AG08395 (cell line): ENCODE data around the gene KCND2.

Experiments
- DNase-seq: peaks from one replicate; pipeline ENCODE4 v3.0.0; 2012; ENCODE audit warnings: mixed read lengths, low spot score

Gene KCND2

DNA sequence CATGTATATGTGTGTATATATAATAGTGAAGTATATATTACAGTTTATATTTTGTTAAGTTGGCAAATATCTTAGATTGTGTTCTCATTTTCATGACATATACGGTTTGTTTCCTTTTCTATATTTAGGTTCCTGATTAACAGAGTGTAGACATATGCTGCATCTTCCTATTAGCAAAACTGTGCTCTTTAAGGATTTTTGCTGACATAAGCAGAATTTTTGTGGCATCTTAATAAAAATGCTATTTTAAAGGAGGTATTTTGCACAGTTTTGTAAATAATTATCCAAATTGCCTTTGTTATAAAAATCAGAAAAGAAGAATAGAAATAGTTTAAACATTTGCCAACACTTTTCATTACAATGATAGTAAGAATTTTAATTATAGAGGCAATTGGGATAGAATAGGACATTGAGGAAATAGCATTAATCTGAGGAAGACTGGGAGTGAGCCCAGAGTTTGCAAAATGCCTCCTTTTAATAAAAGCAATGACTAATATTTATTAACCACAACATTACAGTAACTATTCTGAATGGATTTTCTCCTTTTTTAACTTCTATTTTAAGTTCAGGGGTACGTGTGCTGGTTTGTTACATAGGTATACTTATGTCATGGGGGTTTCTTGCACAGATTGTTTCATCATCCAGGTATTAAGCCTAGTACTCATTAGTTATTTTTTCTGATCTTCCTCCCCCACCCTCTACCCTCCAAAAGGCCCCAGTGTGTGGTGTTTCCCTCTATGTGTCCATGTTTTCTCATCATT is 38.2 kb downstream of the KCND2 start:
- no peak for DNase-seq

DNA sequence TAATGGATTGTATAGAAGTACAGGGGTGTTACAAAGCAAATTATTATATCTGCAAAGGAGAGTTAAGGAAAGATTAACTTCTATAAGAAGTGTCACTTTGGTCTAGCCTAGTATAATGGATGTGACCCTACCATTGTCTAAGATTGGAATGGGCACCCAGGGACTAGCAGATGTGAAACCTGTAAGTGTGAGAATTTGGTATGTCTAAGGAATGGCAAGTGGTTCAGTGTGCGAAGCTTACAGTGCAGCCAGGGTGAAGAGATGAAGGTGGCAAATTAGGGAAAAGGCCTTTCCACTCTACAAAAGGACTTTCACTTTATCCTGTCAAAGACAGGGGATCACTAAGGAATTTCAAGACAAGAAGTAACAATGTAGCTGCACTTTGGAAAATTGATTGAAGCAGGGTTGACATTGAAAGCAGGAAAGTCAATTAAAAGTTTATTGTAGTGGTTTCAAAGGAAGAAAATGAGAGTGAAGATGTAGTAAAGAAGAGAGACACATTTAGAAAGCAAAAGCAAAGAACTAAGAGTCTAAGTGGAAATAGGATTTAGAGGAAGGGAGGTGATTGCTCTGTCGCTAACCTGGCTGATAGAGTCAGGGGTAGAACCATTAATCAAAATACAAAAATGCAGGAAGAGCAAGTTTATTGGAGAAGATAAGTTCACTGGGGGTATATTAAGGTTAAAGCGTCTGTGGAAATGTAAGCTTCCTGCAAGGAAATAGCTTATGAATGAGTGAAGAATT is 47.4 kb downstream of the KCND2 start:
- no peak for DNase-seq

DNA sequence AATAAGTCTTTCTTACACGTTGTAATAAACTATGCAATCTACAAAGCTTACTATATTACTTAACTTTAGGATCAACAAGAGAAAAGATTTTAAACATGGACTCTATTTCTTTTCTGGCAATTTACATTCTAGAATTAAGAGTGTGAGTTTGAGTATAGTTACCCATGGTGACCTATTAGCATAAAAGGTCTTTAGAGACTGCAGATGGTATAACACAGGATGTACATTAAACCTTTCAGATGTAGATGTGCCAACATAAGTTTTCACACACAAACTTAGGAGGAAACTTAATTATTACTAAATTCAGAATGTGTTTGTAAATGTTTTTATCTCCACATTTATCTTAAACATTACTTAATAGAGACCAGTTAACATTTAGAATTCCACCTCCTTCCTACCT is 54.1 kb downstream of the KCND2 start:
- DNase-seq: no peak

DNA sequence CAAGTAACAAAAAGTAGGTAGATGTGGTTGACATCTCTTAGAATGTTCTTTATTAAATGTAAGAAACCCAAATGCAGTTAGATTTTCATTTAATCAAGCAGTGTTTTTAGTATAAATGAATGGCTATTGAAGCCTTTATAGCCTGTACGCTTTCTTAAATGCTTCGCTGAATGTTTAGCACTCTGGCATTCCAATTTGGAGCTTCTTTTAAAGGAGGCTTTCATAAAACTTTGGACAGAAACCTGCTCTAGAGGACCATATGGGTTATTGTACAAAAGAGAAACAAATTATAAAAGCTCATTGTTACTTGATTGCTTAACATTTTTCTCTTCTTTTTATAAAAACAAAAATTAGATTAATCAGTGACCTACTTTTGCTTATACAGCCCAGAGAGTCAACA is 59.5 kb downstream of the KCND2 start:
- DNase-seq: no peak

DNA sequence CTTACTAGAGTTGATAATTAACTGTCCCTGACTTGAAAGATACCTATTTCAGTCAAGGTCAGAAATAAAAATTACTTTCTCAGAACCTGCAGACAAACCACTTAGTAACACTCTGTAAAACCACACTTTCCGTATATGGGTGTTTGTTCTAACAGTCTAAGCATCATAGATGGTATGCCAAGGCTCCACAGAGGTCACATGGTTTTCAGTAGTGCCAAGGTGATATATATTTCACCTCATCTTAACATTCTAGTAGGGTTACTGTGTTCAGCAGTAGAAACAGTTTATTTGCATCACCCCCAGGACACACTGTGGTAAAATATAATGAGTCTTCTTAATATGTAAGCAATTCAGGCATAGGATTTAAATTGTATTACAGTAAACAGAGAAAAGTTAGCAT is 61.5 kb downstream of the KCND2 start:
- DNase-seq: no peak

GRCh38 chr7:120337308-120337907 is 64.4 kb downstream of the KCND2 start:
- DNase-seq: no peak

GRCh38 chr7:120344276-120344675 is 71.3 kb downstream of the KCND2 start:
- no peak for DNase-seq

DNA sequence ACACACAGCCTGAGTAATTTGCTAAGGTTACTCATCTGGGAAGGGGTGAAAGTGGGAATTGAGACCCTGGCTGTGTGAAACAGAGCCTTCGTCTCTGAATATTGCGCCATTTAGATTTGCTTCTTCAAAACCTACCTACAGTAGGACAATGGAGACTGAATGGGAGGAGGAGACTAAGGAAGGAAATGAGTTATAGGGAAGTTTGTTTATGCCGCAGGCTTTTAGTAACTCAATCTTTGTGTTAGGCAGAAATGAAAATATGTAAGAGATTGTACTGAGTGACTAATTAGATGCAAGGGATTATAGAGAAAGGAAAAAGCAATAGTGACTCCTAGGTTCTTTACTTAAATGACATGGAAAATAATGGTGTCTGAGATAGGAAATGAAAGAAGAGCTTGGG is 80.2 kb downstream of the KCND2 start:
- DNase-seq: no peak

DNA sequence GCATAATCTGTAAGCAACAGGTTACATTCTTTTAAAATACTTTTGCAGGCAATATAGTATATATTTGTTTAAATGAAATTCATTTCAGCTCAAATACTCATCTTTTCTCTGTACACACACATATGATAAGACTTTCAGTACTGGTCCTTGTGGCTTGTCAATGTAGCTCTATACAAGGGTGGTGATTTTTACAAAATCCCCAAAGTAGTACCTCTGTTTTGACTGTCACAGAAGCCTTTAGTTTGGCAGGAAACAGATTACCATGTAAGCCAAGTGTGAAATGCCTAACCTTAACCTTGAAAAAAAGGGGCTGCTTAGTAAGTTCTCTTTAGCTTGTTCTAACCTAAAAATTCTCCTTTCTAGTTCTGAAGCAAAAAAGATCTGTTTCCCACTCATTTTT is 87.9 kb downstream of the KCND2 start:
- DNase-seq: no peak

DNA sequence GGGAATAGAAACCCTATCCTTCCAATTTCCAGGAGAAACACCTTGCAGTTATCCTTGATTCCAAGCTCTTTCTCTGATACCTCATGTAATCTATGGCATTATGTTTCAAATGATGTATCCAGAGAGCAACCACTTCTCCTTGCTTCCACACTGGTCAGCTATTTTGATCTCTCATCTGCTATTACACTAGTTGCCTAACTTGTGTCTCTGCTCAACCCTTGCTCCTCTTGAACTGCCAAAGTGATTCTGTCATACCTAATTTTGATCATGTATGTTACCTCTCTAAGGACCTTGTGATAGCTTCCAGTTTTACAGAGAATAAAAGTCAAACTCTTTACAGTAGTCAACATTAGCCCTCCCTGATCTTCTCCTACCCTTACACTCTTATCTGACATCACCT is 90.4 kb downstream of the KCND2 start:
- no peak for DNase-seq

DNA sequence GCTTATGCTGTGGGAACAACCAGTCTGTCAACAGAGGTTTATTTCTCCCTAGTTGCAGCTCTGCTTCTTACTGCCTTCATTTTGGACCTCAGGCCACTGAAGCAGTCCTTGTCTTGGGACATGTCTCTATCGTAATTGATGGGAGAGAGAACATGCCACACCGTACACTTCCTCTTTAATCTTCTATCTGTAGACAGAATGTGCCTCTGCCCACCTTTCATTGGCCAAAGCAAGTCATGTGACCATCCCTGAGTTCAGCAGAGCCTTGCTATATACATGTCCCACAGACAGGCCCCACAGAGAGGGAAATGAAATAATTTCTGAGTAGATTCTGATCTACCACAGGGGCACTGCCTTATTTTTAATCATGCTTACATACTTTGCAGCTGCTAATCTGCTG is 98.0 kb downstream of the KCND2 start:
- no peak for DNase-seq

DNA sequence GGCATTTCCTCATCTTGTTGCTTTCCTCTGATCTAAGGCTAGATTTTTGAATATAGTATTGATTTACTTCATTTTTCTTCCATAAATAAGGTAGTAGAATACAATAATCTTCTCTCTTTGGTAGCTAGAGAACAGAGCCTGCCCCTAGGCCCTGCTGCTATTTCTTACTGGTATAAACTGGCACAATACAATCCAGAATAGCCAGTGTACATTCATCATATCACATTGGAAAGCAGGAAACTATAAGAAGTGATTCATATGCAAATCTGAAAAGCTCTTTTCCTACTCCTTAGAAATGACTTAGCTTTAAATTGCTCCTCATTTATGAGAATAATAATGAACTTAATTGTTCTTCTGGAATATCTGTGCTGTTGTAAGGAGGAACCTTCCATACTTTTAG is 100.2 kb downstream of the KCND2 start:
- DNase-seq: no peak

GRCh38 chr7:120394595-120394994 is 121.6 kb downstream of the KCND2 start:
- DNase-seq: no peak

GRCh38 chr7:120395526-120396019 is 122.6 kb downstream of the KCND2 start:
- no peak for DNase-seq

DNA sequence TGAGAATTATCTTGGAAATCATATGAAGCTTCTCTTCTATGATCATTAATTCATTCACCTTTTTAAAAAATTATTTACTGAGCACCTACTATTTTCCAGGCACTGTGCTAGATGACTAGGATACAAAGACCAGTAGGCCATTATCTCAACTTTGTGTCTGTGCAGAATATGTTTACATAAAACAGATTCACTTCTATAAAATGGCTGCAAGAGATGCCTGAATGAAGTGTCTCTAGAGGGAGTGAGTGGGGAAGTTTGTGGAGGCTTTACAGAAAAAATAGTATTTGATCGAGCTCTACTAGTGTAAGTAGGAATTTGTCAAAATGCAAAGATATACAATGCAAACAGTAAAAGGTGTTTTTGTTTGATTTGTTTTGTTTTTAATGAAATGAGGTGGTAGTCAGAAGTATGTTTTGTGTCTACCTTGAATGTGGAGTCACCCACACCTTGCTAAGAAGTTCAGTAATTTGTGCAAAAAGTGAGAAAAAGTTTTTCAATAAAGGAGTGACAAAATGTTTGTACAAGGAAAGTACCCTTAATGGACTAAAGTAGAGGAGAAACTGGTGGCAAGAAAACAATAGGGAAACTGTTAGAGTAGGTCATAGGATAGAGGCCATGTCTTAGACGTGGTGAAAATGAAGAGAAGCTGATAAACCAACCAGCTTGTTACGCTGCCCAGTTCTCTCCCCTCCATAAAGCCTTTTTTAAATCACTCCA is 125.5 kb downstream of the KCND2 start:
- no peak for DNase-seq

DNA sequence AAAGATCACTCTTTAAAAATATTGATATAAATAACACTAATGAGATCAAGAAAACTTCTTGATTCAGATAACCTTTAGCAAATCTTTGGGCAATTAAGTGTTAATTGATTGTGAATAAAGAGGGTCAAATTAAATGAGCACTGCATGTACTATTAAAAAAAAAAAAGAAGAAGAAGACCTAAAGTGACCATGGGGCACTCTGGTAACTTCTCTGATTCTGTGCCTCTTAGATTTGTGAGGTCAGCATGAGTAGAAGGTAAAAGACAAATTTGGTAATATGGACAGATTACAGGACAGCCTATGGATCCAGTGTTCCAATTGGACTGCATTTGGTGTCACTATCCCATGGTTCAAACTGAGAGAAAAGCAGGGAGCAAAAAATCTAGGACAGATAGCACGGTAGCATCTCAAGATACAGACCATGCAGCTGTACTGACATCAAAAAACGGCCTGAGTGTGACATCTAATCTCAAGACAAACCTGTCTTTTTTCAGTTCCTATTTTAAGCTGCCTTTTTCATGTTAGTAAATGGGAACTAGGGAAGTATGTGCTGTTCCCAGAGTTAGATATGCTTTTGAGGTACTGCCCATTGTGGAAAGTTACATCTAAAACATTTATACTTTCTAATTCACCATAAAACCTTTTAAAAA is 128.0 kb downstream of the KCND2 start:
- DNase-seq: no peak

- DNase-seq: no peak
These were observed 129.2 kb downstream of the KCND2 start for GRCh38 chr7:120402079-120402767.

GRCh38 chr7:120402801-120403200 is 129.8 kb downstream of the KCND2 start:
- no peak for DNase-seq

- DNase-seq: no peak
These were observed 131.1 kb downstream of the KCND2 start for GRCh38 chr7:120404042-120404441.

DNA sequence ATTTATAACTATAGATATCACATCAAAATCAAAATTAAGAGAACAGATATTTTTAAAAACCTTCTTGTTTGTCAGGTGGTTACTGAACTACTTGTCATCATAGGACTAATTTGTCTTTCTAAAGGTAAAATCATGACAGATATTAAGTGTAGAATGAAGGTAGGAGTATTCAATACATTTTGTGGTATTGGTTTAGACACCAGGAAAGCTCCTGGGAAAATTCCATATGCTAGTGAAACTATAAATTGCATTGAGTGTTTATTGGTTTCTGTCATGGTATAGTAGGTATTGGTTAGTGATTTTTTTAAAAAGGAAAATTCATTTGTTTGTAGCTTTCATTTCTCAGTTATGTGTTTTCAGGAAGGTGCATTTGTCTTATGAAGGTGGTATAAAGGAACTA is 132.7 kb downstream of the KCND2 start:
- no peak for DNase-seq

DNA sequence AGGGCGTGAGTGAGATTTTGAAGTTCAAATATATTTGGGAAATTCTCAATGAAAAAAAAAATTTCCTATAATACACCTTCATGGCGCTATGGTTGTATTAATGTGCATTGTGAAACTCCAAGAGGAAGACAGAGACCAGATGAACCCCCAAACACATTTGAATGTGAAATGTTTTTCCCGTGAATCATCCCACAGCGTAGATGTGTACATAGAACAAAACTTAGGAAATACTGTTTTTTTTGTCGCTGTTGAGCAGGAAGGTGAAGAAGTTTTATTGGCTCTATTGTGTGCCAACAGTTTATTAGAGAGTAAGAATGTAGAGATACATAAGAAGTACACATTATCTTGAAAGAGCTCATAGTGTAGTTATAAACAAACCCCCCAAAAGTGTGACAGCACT is 134.0 kb downstream of the KCND2 start:
- DNase-seq: no peak
